Mucosa of stomach (tissue), 1 donor: ENCODE results near the gene PLN.

ENCODE experiments used
- H3K27me3 ChIP-seq: one replicate; pipeline ENCODE4 v1.7.0; 2013; ENCODE audit warnings: mild to moderate bottlenecking, low read length; ENCODE audit not compliant: control insufficient read depth, insufficient read depth
- H3K36me3 ChIP-seq: one replicate; pipeline ENCODE4 v1.7.0; 2013; ENCODE audit warnings: low read length; ENCODE audit not compliant: control insufficient read depth, insufficient read depth
- H3K4me1 ChIP-seq: one replicate; pipeline ENCODE4 v1.7.0; 2013; ENCODE audit warnings: mild to moderate bottlenecking, low read length; ENCODE audit not compliant: control insufficient read depth, insufficient read depth
- H3K4me3 ChIP-seq: one replicate; pipeline ENCODE4 v1.7.0; 2013; ENCODE audit warnings: low read length
- H3K9ac ChIP-seq: one replicate; pipeline ENCODE4 v1.7.0; 2013; ENCODE audit warnings: mild to moderate bottlenecking, low read length, moderate library complexity
- H3K9me3 ChIP-seq: one replicate; pipeline ENCODE4 v1.7.0; 2013; ENCODE audit warnings: mild to moderate bottlenecking, low read length, moderate library complexity; ENCODE audit not compliant: control insufficient read depth
- donor health status: Pancreatic carcinoma.

PLN gene

DNA sequence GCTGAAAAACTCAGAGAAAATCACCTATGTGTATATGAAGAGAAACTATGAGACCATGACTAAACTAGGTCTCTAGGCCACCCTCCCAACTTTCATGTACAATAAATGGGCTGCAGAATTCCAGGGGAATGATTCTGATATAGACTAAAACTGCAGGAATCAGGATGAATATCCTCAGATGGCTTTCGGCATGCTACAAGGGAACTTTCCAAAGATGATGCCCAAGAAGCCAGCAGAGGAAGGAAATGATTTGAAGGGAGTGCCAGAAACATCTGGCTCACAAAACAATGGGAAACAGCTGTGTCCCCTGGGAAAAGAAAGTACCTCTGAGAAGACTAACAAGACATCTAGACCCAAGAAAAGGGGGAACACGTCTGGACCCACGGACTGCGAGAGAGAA, 41.1 kb downstream of the PLN start:
- peaks cover 21% of the 10 kb centered on the region for H3K4me1 ChIP-seq
- H3K4me3 ChIP-seq: no peak overlapping the region
- H3K9me3 ChIP-seq: no peaks in the 10 kb centered on the region
- H3K27me3 ChIP-seq: no peaks in the 10 kb centered on the region
- H3K36me3 ChIP-seq: no peaks in the 10 kb centered on the region
- no peak overlapping the region for H3K9ac ChIP-seq

DNA sequence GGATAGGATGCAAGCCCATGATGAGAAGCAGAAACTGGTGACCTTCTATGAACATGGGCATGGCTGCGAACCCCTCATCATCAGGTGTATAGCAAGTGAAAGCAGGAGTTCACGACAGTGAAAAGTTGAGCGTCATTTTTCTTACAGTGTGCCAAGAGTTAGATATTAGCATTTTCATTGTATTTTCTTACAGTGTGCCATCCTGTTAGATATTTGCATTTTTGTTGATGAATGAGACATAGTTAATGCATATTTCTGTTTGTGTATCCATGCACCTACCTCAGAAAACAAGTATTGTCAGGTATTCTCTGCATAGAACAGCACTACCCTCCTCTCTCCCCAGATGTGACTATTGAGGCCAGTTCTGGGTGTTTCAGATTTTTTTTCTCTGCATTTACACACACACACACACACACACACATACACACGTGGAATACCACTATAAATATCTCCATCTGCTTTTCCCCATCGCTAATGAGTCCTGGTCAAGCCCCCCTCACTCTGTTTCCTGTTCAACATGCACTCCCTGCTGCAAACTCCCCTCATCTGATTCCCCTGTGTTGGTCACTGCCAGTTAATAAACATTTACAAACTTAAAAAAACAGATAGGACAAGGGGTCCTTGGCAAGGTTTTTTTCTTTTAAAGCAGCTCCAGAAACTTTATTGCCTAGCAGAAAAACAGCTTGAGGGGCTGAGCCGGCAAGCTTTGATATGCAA, 41.7 kb downstream of the PLN start:
- no peak overlapping the region for H3K9ac ChIP-seq
- no peaks in the 10 kb centered on the region for H3K27me3 ChIP-seq
- H3K4me3 ChIP-seq: no peak overlapping the region
- no peaks in the 10 kb centered on the region for H3K36me3 ChIP-seq
- no peaks in the 10 kb centered on the region for H3K9me3 ChIP-seq
- peaks cover 21% of the 10 kb centered on the region for H3K4me1 ChIP-seq

GRCh38 chr6:118591897-118592296, 43.8 kb downstream of the PLN start:
- Histone ChIP-seq H3K4me1 (peaks cover 16% of the 10 kb centered on the region), H3K9ac (no peak overlapping the region), H3K9me3 (no peaks in the 10 kb centered on the region), H3K27me3 (no peaks in the 10 kb centered on the region), H3K4me3 (no peak overlapping the region), H3K36me3 (no peaks in the 10 kb centered on the region)

DNA sequence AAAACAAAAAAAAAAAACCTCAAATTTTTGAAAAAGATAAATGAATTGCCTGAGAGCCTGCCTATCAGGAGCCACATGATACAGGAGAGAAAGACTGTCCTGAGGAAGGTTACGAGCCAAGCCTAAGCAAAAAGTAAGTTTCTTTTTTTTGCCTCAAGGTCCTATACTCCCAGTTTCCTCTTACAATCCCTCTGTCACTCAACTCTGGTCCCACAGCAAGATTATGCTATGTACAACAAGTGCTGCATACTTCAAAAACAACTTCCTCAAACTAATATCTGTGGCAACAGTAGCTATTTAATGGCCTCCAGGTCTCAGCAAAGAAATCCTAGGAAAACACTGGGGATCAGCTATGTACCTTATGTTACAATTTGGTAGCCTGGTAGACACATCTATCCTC, 46.8 kb downstream of the PLN start:
- Histone ChIP-seq H3K36me3 (no peaks in the 10 kb centered on the region), H3K9me3 (no peaks in the 10 kb centered on the region), H3K4me1 (peaks cover 4% of the 10 kb centered on the region), H3K4me3 (no peak overlapping the region), H3K27me3 (no peaks in the 10 kb centered on the region), H3K9ac (no peak overlapping the region)

- no peak overlapping the region for H3K4me3 ChIP-seq
- H3K36me3 ChIP-seq: no peaks in the 10 kb centered on the region
- no peaks in the 10 kb centered on the region for H3K9me3 ChIP-seq
- H3K27me3 ChIP-seq: no peaks in the 10 kb centered on the region
- H3K4me1 ChIP-seq: peaks cover 4% of the 10 kb centered on the region
- no peak overlapping the region for H3K9ac ChIP-seq
Measured at GRCh38 chr6:118596774-118597320, 48.8 kb downstream of the PLN start.

DNA sequence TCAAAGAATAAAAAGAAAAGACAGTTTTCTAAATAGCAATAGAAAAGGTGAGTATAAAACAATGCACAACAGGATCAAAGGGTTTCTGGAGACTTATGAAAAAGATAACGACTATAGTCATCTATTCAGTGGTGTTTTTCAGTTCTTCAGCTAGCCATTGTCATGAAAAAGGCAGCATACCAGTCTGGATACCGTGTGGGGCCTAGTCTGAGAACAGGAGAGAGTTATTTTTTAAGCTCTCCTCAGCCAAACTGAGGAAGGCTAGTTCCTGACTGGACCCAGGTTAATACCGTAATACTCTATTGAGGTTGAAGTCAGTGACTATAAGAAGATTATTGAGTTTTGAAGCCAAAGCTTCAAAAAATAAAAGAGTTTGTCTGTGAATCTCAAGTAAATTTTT, 49.5 kb downstream of the PLN start:
- H3K27me3 ChIP-seq: no peaks in the 10 kb centered on the region

GRCh38 chr6:118598324-118598723, 50.2 kb downstream of the PLN start:
- no peak overlapping the region for H3K4me3 ChIP-seq
- H3K4me1 ChIP-seq: peaks cover 4% of the 10 kb centered on the region
- no peak overlapping the region for H3K9ac ChIP-seq
- H3K27me3 ChIP-seq: no peaks in the 10 kb centered on the region
- H3K36me3 ChIP-seq: no peaks in the 10 kb centered on the region
- no peaks in the 10 kb centered on the region for H3K9me3 ChIP-seq

More for the DNA sequence above, 49.5 kb downstream of the PLN start:
- H3K4me1 ChIP-seq: peaks cover 4% of the 10 kb centered on the region
- no peaks in the 10 kb centered on the region for H3K9me3 ChIP-seq
- H3K9ac ChIP-seq: no peak overlapping the region
- no peak overlapping the region for H3K4me3 ChIP-seq
- no peaks in the 10 kb centered on the region for H3K36me3 ChIP-seq

DNA sequence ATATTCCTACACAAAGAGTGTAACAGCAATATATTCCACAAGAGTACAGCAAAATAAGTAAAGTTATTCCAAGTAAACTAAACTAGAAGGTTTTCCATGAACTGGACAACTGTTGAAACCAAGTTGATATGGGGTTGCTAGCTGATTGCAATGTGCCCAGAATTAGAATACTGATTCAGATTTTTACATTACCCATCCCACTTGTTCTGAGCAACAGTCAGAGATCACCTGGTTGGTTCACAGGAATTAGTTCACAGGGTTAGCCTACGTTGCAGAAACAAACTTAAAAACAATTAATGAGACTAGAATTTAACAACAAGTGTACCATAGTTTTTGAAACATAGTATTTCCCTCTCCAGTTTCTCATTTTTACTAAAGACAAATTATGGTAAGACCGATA, 54.2 kb downstream of the PLN start:
- Histone ChIP-seq H3K4me1 (peaks cover 7% of the 10 kb centered on the region), H3K36me3 (no peaks in the 10 kb centered on the region), H3K9me3 (no peaks in the 10 kb centered on the region), H3K27me3 (no peaks in the 10 kb centered on the region), H3K9ac (no peak overlapping the region), H3K4me3 (no peak overlapping the region)

DNA sequence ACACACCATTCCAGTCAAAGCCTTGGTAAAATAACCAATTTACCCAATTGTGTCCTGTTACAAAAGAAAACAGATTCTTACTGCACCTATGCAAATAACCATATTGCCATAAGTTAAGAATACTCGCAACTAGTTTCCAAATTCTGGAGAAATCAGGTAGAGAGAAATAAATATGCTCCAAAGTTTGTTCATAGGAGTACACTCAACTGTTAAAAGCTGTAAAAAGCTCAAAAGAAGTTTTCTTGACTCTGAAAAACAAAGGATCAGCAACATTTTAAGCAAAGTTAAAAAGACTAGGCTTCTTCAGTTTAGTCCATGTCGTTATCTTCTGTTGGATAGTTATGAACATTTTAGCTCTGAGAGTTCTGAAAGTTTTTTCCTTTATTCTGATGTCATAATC, 55.3 kb downstream of the PLN start:
- Histone ChIP-seq H3K4me1 (peaks cover 13% of the 10 kb centered on the region), H3K9ac (no peak overlapping the region), H3K9me3 (no peaks in the 10 kb centered on the region), H3K4me3 (no peak overlapping the region), H3K27me3 (no peaks in the 10 kb centered on the region), H3K36me3 (no peaks in the 10 kb centered on the region)

GRCh38 chr6:118606268-118606667, 58.2 kb downstream of the PLN start:
- H3K9me3 ChIP-seq: no peaks in the 10 kb centered on the region

DNA sequence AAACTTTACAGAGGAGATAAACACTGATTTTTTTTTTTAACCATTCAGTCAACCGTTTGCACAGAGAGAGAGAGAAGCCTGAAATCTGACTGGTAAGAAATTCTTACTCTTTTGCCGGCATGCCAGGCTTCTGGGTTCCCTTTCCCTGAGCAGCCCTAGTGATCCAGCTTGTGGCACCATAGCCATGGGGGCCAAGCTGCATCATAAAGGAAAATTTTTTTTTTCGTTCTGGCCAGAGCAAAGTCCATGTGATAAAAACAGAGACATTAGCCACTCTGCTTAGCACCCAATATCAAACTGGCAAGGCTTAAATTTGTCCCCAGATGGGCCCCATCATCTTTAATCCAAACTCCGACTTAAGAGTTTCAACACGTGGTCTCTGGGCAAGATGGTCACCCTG, 58.8 kb downstream of the PLN start:
- H3K4me1 ChIP-seq: peaks cover 13% of the 10 kb centered on the region
- H3K36me3 ChIP-seq: no peaks in the 10 kb centered on the region
- no peaks in the 10 kb centered on the region for H3K27me3 ChIP-seq
- no peak overlapping the region for H3K4me3 ChIP-seq
- no peak overlapping the region for H3K9ac ChIP-seq
- no peaks in the 10 kb centered on the region for H3K9me3 ChIP-seq

More at GRCh38 chr6:118606268-118606667, 58.2 kb downstream of the PLN start:
- Histone ChIP-seq H3K9ac (no peak overlapping the region), H3K4me3 (no peak overlapping the region), H3K27me3 (no peaks in the 10 kb centered on the region), H3K4me1 (peaks cover 13% of the 10 kb centered on the region), H3K36me3 (no peaks in the 10 kb centered on the region)
